GM12891 (cell line): ENCODE data around the gene MEPCE.

Source experiments
- POLR2A ChIP-seq: IDR thresholded peaks from 2 replicates; pipeline ENCODE4 v1.6.1; 2011; ENCODE audit warnings: low read depth, low read length, control low read depth
- POLR2AphosphoS5 ChIP-seq: IDR thresholded peaks from 2 replicates; pipeline ENCODE4 v1.6.1; 2011; ENCODE audit warnings: low read depth, low read length, control low read depth
- POU2F2 ChIP-seq: IDR thresholded peaks from 2 replicates; pipeline ENCODE4 v1.6.1; 2011; ENCODE audit warnings: low read depth, mild to moderate bottlenecking, control low read depth, low read length, moderate library complexity
- SPI1 ChIP-seq: IDR thresholded peaks from 2 replicates; pipeline ENCODE4 v1.6.1; 2011; ENCODE audit warnings: low read depth, low read length, control low read depth
- TAF1 ChIP-seq: IDR thresholded peaks from 2 replicates; pipeline ENCODE4 v1.6.1; 2011; ENCODE audit warnings: low read depth, low read length, control low read depth

GRCh38 chr7:100482728-100483089 is 53.1 kb downstream of the MEPCE start:
- TF ChIP-seq POLR2AphosphoS5 (no peak), POLR2A (no peak), TAF1 (no peak), SPI1 (no peak), POU2F2 (no peak)
